CD4-positive, alpha-beta T cell treated with Interferon gamma for 1 hour (primary cell): ENCODE measurements around the gene TNFAIP2.

Experiments
- DNase-seq: peaks from one replicate; pipeline ENCODE4 v3.0.0-alpha.2; 2020

The TNFAIP2 gene

GRCh38 chr14:103094406-103095209, 28.7 kb upstream of the TNFAIP2 start, which contains the start of gene EXOC3L4:
EXOC3L4 (plus strand) TSS chr14:103094725; CDS start chr14:103100220, 5,495 bp downstream.
- DNase-seq, result no peak

- no peak for DNase-seq
These were observed 28.0 kb upstream of the TNFAIP2 start for GRCh38 chr14:103095210-103095778.

GRCh38 chr14:103096387-103096786, 26.9 kb upstream of the TNFAIP2 start:
- DNase-seq, result no peak

GRCh38 chr14:103097244-103097993, 25.8 kb upstream of the TNFAIP2 start:
- DNase-seq, result no peak

GRCh38 chr14:103097994-103098957, 25.0 kb upstream of the TNFAIP2 start:
- no peak for DNase-seq

- no peak for DNase-seq
These were observed 24.1 kb upstream of the TNFAIP2 start for GRCh38 chr14:103099081-103099732.

- no peak for DNase-seq
These were observed 23.5 kb upstream of the TNFAIP2 start for GRCh38 chr14:103099733-103100280.

GRCh38 chr14:103100281-103101121, 22.8 kb upstream of the TNFAIP2 start:
- DNase-seq, result no peak

- DNase-seq, result no peak
These were observed 21.9 kb upstream of the TNFAIP2 start for GRCh38 chr14:103101257-103101962.

- no peak for DNase-seq
These were observed 21.1 kb upstream of the TNFAIP2 start for GRCh38 chr14:103101963-103102688.

- no peak for DNase-seq
These were observed 20.5 kb upstream of the TNFAIP2 start for GRCh38 chr14:103102689-103103260.

GRCh38 chr14:103103461-103104388, 19.5 kb upstream of the TNFAIP2 start:
- DNase-seq, result no peak

GRCh38 chr14:103104389-103104653, 18.9 kb upstream of the TNFAIP2 start:
- no peak for DNase-seq

- DNase-seq, result peak; percentile 62
These were observed 18.4 kb upstream of the TNFAIP2 start for GRCh38 chr14:103104654-103105452.

- no peak for DNase-seq
These were observed 17.6 kb upstream of the TNFAIP2 start for GRCh38 chr14:103105580-103106150.

GRCh38 chr14:103107455-103107854, 15.8 kb upstream of the TNFAIP2 start:
- no peak for DNase-seq
